NCI-H187 treated with DMSO at 0.1 percent for 48 hours (cell line): Measurements from ENCODE around the gene DEFB128.
"Not testable (repeated sequence)": the region's sequence is repeated elsewhere in the genome, so short reads cannot be mapped to it uniquely, and the experiment has no call there.

Experiments
- DNase-seq: peaks from one replicate; lab custom pipeline; 2025; lab: John Stamatoyannopoulos, UW

DEFB128 gene

DNA sequence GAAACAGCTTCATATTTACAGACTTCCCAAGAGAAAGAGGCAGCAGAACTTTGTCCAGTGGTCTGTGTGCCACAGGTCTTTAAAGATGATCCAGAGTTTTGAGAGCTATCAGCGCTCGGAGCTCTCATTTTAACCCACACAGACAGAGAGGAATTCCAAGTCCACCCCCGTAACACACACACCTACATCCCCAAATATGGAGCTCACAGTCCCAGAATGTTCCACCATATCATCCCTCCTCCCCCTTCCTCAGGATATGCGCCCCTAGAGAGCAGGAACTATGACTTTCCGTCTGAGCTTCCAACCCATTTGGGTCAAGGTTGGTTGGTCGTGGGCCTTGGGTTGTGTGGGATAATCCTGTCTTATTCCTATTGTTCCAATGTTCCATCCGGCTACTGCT lies at the start of gene DEFB128:
DEFB128 (minus strand) TSS at position 101 of the 400 bp plus-strand sequence; CDS start at position 13, 88 bp downstream.
- DNase-seq = no peak

DNA sequence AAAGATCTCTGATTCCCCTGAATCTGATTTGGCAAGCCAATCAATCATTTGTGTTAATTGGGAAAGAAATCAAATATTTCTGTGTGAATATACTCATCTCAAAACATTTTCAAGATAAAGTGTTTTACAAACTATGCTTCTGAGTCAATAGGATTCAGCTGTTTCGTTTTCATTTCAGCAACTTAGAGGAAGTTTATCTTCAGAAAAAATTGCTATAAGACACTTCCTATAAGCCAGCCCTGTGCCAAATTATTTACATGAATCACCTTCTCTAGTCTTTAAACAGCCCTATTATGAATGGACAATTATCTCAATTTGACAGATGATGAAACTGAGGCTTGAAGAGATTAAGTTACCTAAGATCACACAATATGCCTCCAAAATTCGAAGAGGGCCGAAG lies 48.4 kb upstream of the DEFB128 start:
- DNase-seq = no peak

DNA sequence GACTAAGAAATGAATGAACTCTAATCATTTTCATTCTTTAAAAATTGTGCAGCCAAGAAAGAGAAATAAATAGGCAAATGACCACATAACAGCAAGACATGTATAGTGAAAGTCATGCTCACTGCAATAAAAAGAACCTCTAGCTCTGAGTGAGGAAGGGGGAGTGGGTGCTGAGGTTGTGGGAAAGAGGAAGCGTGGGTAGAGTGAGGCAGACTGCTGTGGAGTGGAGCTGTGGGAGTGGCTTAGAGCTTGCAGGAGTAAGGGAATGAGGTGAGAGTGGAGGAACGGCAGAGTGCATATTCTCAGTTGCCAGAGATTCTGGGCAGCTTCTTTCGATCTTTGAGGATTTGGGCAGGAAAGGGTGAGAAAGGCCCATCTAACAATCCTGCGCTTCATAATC lies 48.0 kb upstream of the DEFB128 start:
- DNase-seq = no peak

DNA sequence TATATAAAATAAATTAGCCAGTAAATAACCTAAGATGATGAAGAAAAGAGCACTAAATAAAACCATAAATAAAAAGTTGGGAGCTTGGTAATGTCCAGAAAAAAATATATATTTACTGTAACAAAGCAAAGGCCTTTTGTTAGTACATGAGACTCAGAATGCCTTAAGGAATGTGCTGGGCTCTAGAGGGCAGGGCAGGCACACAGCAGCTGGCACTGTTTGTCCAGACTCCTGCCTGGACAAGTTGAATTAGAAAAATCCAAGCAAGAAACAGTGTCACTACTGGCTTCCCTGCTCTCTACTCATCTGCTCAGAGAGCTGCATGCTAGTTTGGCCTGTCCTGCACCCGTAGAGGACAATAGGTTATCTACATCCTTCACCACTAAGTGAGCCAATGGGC lies 46.4 kb upstream of the DEFB128 start:
- no peak for DNase-seq

DNA sequence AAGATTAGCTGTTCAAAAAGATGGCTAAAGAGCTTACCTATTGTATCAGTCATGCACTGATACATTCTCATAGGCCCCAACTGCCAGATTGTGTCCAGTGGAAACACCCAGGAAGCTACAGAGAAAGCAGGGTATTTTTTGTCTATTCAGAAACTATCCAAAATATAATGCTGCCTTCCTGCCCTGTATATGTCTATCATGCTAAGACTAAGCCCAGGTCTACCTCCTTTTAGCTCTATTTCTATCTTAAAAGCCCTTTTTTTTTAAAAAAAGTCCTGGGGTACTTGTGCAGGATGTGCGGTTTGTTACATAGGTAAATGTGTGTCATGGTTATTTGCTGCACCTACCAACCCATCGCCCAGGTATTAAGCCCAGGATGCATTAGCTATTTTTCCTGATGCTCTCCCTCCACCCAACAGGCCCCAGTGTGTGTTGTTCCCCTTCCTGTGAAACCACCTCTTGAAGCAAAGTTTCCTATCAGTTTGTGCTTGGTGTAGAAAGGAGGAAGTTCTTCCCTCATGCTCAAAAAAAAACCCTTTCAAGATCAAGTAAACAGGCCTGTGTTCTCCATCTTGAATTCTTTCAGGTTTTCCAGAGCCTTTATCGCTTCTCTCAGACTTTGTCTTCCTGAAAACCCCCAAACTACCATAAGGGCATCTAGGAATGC lies 38.1 kb upstream of the DEFB128 start:
- no peak for DNase-seq

DNA sequence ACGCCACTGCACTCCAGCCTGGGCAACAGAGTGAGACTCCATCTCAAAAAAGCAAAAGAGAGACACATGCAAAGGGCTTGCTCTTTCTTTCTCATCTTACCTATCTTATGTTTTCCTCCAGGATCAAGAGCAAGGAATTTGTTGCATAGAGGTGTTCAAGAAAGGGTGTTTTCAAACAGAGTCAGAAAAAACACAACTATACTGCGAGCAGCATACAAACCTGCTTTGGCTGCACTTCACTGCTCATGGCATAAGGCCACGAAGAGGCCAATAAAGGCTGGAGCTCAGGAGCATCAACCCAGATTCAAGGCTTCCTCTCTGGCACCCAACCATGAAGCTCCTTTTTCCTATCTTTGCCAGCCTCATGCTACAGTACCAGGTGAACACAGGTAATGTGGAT lies 37.4 kb upstream of the DEFB128 start, which contains the start of gene DEFB129:
DEFB129 (plus strand) TSS at position 301 of the 400 bp plus-strand sequence; CDS start at position 332, 31 bp downstream.
- no peak for DNase-seq

DNA sequence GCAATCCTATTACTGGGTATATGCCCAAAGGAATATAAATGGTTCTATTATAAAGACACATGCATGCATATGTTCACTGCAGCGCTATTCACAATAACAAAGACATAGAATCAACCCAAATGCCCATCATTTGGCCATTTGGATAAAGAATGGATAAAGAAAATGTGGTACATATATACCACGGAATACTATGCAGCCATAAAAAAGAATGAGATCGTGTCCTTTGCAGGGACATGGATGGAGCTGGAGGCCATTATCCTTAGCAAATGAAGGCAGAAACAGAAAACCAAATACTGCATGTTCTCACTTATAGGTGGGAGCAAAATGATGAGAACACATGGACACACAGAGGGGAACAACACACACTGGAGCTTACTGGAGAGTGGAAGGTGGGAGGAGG lies 36.4 kb upstream of the DEFB128 start:
- DNase-seq = not testable (repeated sequence)

DNA sequence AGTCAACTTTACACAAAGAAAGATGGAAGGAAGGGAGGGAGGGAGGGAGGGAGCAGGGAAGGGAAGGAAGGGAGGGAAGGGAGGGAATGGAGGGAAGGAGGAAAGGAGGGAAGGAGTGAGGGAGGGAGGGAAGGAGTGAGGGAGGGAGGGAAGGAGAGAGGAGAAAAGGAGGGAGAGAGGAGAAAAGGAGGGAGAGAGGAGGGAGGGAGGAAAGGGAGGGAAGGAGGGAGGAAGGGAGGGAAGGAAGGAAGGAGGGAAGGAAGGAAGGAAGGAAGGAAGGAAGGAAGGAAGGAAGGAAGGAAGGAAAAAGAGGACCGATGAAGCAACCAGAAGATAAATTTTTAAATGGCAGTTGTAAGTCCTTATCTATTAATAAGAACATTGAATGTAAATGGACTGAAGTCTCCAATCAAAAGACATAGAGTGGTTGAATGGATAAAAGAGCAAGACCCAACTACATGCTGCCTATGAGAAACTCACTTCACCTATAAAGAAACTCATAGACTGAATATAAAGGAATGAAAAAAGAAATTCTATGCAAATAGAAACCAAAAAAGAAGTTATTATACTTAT lies 31.8 kb upstream of the DEFB128 start:
- DNase-seq = no peak

DNA sequence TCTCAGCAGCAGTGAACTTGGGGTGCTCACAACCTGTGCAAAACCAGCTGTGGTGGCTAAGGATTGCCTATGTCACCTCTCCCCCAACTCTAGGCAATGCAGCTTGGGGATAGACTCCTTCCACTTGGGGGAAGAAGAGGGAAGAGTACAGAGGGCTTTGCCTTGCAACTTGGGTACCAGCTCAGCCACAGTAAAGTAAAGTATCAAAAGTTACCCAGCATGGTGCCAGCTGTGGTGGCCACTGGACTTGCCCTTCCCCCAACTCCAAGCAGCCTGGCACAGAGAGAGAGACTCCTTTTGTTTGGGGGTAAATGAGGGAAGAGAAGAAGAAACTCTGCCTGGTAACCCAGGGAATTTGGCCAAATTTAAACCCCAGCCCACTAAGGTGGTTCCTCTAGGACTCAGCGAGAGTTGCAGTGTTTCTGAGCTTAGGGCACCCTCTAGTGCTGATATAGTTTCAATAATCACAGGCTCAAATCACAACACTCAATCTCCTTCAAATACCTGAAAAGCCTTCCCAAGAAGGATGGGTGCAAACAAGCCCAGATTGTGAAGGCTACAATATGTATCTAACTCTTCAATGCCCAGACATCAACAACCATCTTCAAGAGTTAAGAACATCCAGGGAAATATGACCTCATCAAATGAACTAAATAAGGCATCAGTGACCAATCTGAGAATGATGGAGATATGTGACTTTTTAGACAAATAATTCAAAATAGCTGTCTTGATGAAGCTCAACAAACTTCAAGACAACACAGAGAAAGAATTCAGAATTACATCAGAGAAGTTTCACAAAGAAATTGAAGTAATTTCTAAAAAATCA lies 30.0 kb upstream of the DEFB128 start:
- no peak for DNase-seq

DNA sequence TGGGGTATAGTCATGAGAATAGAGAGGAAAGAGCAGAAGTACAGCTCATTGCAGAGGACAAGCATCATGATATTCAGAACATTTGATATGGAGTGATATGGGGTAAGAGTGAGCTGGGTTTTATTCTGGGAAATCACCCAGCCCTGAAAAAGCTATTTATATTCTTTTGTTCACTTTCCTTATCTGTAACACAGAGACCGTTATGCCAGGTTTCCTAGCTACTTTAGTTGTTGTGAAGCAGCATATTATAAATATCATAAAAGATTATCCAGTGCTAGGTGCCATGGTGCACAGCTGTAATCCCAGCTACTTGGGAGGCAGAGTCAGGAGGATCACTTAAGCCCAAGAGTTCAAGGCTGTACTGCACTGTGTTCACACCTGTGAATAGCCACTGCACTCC lies 27.8 kb upstream of the DEFB128 start:
- DNase-seq = no peak

DNA sequence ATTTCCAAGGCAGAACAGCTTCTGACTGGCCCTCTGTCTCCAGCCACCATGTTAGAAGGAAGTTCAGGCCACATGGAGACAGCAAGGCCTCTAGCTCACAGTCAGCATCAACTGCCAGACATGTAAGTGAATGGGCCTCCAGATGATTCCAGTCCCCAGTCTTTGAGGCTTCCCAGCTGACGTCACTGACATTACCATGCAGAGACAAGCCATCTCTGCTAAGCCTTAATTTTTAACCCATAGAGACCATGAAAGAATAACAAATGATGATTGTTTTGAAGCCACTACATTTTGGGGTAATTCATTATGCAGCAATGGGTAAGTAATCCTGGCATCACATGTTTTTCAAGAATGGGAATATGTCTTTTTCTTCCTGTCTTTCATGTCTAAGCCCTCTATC lies 26.3 kb upstream of the DEFB128 start:
- no peak for DNase-seq

DNA sequence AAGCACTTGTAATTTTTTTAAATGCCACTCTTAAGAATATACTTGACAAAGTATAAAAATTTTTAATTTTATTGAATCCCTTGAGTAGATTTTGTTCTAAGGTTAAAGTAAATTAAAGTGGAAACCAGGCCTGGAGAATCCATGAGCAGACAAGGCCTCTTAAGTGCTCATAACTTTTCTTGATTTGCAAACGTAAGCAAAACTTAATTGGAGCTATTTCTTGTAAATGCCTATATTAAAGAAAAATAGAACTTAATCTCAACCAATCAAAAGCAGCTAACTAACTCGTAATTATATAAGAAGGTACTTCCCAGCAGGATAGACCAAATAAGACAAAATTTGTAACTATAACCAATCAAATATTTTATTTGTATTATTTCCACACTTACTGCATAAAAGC lies 24.9 kb upstream of the DEFB128 start:
- DNase-seq = no peak

DNA sequence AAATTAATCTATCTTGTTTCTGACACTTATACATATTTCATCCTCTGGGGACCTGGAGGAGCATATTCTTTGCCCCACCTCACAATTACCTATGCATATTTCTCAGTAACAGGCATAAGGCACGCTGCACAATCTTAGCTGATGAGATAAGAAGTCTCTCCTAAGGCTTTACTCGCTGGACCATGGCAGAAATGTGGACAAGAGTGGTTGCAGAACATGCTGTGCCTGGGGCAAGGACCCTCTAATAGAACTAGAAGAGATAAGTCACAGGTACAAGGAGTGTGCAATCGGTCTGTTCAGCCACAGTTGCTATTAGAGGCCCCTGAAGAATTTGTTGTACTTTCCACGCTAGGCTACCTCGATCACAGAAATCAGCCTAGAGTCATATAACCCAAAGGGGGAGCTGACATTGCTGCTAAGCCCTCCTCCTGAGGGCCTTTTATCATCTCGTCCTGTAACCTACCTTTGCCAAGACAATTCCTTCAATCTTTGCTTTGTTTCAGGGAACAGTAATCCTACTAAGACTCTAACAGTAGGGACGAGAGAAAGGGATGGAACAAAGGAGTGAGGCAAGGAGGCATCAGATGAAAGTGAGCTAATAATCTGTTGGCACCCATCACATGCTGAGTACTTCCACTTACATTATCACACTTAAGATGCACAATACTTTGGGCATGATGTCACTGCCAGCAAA lies 21.4 kb upstream of the DEFB128 start:
- no peak for DNase-seq

DNA sequence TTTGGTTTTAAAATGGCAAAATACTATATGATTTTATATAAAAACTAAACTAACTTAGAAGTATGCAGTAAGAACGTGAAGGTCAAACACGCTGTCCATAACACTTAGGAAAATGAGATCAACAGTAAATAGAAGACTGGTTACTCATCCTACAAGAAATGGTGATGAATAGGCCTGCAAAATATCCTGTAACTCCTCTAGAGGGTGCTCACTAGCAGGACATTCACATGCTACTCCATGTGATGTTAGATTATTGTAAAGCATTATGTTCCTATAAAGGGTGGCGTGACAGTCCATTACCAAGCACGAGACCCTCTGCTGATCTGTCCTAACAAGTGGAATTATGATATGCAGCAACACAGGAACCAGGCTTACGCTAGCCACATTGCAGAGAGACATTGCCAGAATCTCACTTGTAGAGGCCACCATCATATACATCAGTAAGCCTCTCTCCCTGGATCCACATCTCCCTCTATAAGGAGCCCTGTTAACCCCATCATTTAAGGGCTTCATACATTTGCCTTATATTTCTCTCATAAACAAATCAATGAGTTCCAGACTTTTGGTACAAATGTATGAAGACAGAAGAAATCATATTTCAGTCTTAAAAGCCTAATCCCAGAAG lies 19.5 kb upstream of the DEFB128 start:
- peak; percentile 29 for DNase-seq

DNA sequence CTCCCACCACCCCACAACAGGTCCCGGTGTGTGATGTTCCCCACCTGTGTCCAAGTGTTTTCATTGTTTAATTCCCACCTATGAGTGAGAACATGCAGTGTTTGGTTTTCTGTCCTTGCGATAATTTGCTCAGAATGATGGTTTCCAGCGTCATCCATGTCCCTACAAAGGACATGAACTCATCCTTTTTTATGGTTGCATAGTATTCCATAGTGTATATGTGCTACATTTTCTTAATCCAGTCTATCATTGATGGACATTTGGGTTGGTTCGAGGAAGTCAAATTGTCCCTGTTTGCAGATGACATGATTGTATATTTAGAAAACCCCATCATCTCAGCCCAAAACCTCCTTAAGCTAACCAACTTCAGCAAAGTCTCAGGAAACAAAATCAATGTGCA lies 14.1 kb upstream of the DEFB128 start:
- not testable (repeated sequence) for DNase-seq

DNA sequence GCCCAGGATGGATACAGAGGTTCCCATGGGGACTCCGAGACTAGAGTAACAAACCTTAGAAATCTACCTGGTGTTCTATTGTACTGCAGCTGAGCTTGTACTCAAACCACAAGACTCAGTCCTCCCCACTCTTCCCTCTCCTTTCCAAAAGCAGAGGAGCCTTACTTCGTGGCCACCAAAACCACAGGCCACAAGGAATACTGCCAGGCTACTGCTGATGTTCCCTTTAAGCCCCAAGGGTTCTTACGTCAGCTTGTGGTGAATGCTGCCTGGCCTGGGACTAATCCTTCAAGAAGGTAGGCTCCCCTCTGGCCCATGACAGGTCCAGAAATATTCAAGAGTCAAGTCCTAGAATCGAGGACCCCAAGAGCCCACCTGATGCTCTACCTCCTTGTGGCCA lies 10.5 kb upstream of the DEFB128 start:
- DNase-seq = no peak

DNA sequence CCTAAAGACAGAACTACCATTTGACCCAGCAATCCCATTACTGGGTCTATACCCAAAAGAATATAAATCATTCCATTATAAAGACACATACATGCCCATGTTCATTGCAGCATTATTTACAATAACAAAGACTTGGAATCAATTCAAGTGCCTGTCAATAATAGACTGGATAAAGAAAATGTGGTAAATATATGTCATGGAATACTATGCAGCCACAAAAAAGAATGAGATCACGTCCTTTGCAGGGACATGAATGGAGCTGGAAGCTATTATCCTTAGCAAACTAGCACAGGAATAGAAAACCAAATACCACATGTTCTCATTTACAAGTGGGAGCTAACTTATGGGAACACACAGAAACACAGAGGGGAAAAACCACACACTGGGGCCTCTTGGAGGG lies 8.7 kb upstream of the DEFB128 start:
- DNase-seq = no peak

DNA sequence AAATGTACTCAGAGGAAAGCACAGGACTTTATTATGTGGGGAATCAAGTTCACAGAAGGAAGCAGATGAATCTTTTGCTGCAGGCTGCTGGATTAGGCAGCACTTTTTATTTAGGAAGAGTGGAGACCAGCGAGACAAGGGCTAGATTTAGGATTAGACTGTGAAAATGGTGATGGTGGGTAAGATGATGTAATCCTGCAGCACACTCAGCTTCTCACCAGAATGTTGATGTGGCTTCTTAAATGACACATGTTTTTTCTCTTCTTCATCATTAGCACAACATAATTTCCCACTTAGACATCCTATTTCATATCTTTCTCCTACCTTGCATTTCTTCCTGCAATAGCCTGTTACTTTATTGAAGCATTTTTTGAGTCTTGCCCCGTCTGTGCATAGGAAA lies 1.8 kb downstream of the DEFB128 start:
- DNase-seq = no peak

DNA sequence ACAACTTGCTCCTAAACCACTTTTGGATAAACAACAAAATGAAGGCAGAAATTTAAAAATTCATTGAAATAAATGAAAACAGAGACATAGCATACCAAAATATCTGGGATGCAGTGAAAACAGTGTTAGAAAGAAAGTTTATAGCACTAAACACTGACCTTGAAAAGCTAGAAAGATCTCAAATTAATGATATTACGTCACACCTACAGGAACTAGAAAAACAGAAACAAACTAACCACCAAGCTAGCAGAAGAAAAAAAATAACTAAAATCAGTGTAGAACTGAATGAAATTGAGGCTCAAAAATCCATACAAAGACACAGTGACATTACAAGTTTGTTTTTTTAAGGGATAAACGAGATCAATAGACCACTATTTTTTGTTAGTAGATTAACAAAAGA lies 5.2 kb downstream of the DEFB128 start:
- DNase-seq = no peak

DNA sequence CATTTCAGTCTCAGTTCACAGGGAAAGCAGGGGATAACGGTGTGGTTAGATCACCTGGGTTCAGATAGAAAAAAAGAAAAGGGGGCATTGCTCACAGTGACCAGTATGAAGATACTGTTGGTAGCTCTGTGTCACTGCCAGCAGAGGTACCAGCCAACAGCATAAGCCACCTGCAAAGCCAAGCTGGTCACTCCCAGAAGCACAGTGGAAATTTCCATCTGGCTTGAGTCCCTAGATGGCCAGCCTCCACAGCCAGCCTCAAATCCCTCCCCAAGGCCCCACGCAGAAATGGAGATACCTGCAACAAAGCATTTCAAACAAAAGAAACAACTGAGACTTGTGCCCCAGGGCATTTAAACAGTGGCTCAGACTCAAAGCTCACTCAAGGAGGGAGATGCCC lies 20.6 kb downstream of the DEFB128 start:
- DNase-seq = no peak

DNA sequence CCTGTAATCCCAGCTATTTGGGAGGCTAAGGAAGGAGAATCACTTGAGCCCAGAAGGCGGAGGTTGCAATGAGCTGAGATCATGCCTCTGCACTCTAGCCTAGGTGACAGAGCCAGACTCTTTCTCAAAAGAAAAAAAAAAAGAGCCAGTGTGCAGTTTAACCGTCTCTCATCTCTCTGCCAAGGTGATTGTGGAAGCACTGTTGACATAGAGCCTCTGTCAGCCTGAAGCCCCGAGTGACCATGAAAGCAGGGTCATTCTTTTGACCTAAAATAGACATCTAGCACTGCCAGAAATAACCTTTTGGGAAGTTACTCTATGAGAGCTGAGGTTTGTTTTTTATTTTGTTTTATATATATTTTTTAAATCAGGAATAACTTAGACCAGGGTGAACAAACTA lies 24.9 kb downstream of the DEFB128 start:
- no peak for DNase-seq

DNA sequence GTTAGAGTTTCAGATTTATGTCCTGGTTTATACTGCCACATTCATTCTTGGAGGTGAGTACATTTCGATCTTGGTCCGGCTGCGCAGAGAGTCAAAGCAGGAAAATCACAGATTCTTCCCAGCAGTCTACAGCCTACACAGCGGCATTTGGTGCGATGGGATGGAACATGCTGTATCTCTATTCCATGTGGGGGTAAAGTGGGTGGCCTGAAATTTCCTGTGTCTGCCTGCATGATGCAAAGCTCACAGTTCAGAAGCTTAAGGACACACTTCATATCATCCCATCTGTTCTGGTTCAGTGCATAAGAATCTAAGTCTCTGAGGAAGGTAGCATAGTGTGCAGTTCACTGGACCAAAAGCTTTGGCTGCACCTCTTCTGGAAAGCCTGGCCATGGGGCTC lies 32.4 kb downstream of the DEFB128 start, which contains the start of gene DEFB127:
DEFB127 (plus strand) TSS at position 301 of the 400 bp plus-strand sequence; CDS start at position 392, 91 bp downstream.
- no peak for DNase-seq
